Measurements from ENCODE around the gene BBS9. TPM values are rescaled to one million over a fixed set of nuclear protein-coding genes. Genes with fewer than 3 reads are reported as not detected.

BBS9 gene
- total and polyA plus RNA-seq, 2 experiments from 2014 or later, result 27.2 to 66.1 TPM

- TF ChIP-seq ZNF462 (CRISPR knock-in tag; IDR thresholded peaks at IDR 0.05) (no peak), STAT1 (IDR thresholded peaks at IDR 0.05; ENCODE audit: unreplicated experiment) (no peak), NANOG (IDR thresholded peaks at IDR 0.05; ENCODE audit: borderline replicate concordance) (no peak), ZNF114 (CRISPR knock-in tag; IDR thresholded peaks at IDR 0.05) (no peak), POLR2AphosphoS5 (IDR thresholded peaks at IDR 0.05; ENCODE audit: low read depth) (no peak), EZH2phosphoT487 (IDR thresholded peaks at IDR 0.05; ENCODE audit: unreplicated experiment) (no peak)
- TF ChIP-seq, protein P1, sequence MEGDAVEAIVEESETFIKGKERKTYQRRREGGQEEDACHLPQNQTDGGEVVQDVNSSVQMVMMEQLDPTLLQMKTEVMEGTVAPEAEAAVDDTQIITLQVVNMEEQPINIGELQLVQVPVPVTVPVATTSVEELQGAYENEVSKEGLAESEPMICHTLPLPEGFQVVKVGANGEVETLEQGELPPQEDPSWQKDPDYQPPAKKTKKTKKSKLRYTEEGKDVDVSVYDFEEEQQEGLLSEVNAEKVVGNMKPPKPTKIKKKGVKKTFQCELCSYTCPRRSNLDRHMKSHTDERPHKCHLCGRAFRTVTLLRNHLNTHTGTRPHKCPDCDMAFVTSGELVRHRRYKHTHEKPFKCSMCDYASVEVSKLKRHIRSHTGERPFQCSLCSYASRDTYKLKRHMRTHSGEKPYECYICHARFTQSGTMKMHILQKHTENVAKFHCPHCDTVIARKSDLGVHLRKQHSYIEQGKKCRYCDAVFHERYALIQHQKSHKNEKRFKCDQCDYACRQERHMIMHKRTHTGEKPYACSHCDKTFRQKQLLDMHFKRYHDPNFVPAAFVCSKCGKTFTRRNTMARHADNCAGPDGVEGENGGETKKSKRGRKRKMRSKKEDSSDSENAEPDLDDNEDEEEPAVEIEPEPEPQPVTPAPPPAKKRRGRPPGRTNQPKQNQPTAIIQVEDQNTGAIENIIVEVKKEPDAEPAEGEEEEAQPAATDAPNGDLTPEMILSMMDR (conservative IDR thresholded peaks at IDR 0.05; ENCODE audit: low read depth in 2 of 2), result no peak
Measured at GRCh38 chr7:33563651-33564050, 434.3 kb downstream of the BBS9 start (continued).

- Histone ChIP-seq H2AFZ (no peak overlapping the region), H3K4me3 (no peak overlapping the region), H4K20me1 (replicated peaks; ENCODE audit: insufficient read depth) (no peaks in the 10 kb centered on the region), H3K4me2 (no peak overlapping the region), H3K36me3 (ENCODE audit: insufficient read depth) (no peaks in the 10 kb centered on the region), H3F3A (replicated peaks; ENCODE audit: low read depth) (no peaks in the 10 kb centered on the region), H3K9me2 (ENCODE audit: insufficient read depth) (no peaks in the 10 kb centered on the region), H3K4me1 (ENCODE audit: insufficient read depth) (no peaks in the 10 kb centered on the region), H3K27ac (ENCODE audit: low read depth) (no peak overlapping the region), H3K27me3 (ENCODE audit: insufficient read depth) (no peaks in the 10 kb centered on the region), H3K79me2 (replicated peaks; ENCODE audit: insufficient read depth) (no peaks in the 10 kb centered on the region)
- Mint-ChIP-seq H3K9me3 (0 out of 3 replicates have a peak, but pooled peaks cover 6% of the 10 kb centered on the region), H3K27ac (no peak overlapping the region; the same call in 1 of the 2 replicates), H3K4me1 (peaks cover 3% of the 10 kb centered on the region; the same call in 1 of the 3 replicates), H3K4me3 (no peak overlapping the region), H3K27me3 (ENCODE audit: insufficient read depth, low read depth, poor library complexity) (peaks cover 6% of the 10 kb centered on the region), H3K36me3 (ENCODE audit: low read depth) (no peaks in the 10 kb centered on the region; the same call in 2 of the 3 replicates)
- no peak for DNase-seq (ENCODE audit: low spot score)
- no peak for ATAC-seq
- TF ChIP-seq JUNB (IDR thresholded peaks at IDR 0.05; ENCODE audit: unreplicated experiment) (no peak), EZH2phosphoT487 (IDR thresholded peaks at IDR 0.05; ENCODE audit: unreplicated experiment) (no peak), EZH2 (IDR thresholded peaks at IDR 0.05; ENCODE audit: low read depth, unreplicated experiment) (no peak), POLR2AphosphoS5 (IDR thresholded peaks at IDR 0.05; ENCODE audit: low read depth) (no peak)
- TF ChIP-seq, protein P1 (conservative IDR thresholded peaks at IDR 0.05; ENCODE audit: low read depth in 2 of 2), result no peak
Measured at GRCh38 chr7:33578166-33578565, 448.8 kb downstream of the BBS9 start.

Measured in GM23338 (cell line).